Measurements from ENCODE around the gene ZC3H7A. TPM values are rescaled to one million over a fixed set of nuclear protein-coding genes. Genes with fewer than 3 reads are reported as not detected.
A peak's percentile ranks its signal among the peaks of the same experiment; 100 is the strongest.

Gene ZC3H7A
- total and polyA plus RNA-seq, 2 of the 13 experiments (the other 11 are each of a cell fraction or from before 2014, with no cell fraction given) = 29.2 to 36.8 TPM

DNA sequence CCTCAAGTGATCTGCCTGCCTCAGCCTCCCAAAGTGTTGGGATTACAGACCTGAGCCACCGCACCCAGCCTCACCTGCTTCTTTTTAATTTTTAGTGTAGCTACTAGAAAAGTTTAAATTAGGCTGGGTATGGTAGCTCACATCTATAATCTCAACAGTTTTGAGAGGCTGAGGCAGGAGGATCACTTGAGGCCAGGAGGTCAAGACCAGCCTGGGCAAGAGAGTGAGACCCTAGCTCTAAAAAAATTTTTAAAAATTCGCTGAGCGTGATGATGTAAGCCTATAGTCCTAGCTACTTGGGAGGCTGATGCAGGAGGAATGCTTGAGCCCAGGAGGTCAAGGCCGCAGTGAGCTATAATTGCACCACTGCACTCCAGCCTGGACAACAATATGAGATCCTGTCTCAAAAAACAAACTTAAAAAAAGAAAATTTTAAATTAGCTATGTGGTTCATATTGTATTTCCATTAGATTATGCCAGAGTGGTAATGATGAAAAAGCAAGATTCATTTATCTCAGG lies 89.3 kb downstream of the ZC3H7A start (continued):
- TF ChIP-seq, protein P1, sequence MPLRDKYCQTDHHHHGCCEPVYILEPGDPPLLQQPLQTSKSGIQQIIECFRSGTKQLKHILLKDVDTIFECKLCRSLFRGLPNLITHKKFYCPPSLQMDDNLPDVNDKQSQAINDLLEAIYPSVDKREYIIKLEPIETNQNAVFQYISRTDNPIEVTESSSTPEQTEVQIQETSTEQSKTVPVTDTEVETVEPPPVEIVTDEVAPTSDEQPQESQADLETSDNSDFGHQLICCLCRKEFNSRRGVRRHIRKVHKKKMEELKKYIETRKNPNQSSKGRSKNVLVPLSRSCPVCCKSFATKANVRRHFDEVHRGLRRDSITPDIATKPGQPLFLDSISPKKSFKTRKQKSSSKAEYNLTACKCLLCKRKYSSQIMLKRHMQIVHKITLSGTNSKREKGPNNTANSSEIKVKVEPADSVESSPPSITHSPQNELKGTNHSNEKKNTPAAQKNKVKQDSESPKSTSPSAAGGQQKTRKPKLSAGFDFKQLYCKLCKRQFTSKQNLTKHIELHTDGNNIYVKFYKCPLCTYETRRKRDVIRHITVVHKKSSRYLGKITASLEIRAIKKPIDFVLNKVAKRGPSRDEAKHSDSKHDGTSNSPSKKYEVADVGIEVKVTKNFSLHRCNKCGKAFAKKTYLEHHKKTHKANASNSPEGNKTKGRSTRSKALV (CRISPR knock-in tag; IDR thresholded peaks at IDR 0.05) = no peak
- TF ChIP-seq ZFP41 (CRISPR knock-in tag; IDR thresholded peaks at IDR 0.05; ENCODE audit: borderline replicate concordance) = no peak
- TF ChIP-seq GZF1 (CRISPR knock-in tag; IDR thresholded peaks at IDR 0.05) = no peak
- TF ChIP-seq ZNF354B (CRISPR knock-in tag; IDR thresholded peaks at IDR 0.05) = no peak
- TF ChIP-seq CEBPG (CRISPR knock-in tag; IDR thresholded peaks at IDR 0.05) = peak; percentile 31; the same call in 1 of the 2 replicates
- TF ChIP-seq ZNF747 (CRISPR knock-in tag; IDR thresholded peaks at IDR 0.05; ENCODE audit: borderline replicate concordance) = no peak
- TF ChIP-seq SMARCE1 (IDR thresholded peaks at IDR 0.05; ENCODE audit: borderline replicate concordance) = no peak
- TF ChIP-seq ZNF672 (CRISPR knock-in tag; IDR thresholded peaks at IDR 0.05) = no peak
- TF ChIP-seq EEA1 (CRISPR knock-in tag; IDR thresholded peaks at IDR 0.05; ENCODE audit: borderline replicate concordance) = no peak
- no peak for TF ChIP-seq MEF2D (CRISPR knock-in tag; IDR thresholded peaks at IDR 0.05)
- TF ChIP-seq, protein P2, sequence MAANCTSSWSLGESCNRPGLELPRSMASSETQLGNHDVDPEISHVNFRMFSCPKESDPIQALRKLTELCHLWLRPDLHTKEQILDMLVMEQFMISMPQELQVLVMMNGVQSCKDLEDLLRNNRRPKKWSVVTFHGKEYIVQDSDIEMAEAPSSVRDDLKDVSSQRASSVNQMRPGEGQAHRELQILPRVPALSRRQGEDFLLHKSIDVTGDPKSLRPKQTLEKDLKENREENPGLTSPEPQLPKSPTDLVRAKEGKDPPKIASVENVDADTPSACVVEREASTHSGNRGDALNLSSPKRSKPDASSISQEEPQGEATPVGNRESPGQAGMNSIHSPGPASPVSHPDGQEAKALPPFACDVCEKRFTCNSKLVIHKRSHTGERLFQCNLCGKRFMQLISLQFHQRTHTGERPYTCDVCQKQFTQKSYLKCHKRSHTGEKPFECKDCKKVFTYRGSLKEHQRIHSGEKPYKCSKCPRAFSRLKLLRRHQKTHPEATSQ (CRISPR knock-in tag; IDR thresholded peaks at IDR 0.05; ENCODE audit: borderline replicate concordance) = no peak
- no peak for TF ChIP-seq ZNF768 (CRISPR knock-in tag; IDR thresholded peaks at IDR 0.05)
- TF ChIP-seq, protein P3, sequence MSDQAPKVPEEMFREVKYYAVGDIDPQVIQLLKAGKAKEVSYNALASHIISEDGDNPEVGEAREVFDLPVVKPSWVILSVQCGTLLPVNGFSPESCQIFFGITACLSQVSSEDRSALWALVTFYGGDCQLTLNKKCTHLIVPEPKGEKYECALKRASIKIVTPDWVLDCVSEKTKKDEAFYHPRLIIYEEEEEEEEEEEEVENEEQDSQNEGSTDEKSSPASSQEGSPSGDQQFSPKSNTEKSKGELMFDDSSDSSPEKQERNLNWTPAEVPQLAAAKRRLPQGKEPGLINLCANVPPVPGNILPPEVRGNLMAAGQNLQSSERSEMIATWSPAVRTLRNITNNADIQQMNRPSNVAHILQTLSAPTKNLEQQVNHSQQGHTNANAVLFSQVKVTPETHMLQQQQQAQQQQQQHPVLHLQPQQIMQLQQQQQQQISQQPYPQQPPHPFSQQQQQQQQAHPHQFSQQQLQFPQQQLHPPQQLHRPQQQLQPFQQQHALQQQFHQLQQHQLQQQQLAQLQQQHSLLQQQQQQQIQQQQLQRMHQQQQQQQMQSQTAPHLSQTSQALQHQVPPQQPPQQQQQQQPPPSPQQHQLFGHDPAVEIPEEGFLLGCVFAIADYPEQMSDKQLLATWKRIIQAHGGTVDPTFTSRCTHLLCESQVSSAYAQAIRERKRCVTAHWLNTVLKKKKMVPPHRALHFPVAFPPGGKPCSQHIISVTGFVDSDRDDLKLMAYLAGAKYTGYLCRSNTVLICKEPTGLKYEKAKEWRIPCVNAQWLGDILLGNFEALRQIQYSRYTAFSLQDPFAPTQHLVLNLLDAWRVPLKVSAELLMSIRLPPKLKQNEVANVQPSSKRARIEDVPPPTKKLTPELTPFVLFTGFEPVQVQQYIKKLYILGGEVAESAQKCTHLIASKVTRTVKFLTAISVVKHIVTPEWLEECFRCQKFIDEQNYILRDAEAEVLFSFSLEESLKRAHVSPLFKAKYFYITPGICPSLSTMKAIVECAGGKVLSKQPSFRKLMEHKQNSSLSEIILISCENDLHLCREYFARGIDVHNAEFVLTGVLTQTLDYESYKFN (CRISPR knock-in tag; conservative IDR thresholded peaks at IDR 0.05) = no peak
- TF ChIP-seq ZSCAN30 (CRISPR knock-in tag; IDR thresholded peaks at IDR 0.05) = no peak
- TF ChIP-seq, protein P4, sequence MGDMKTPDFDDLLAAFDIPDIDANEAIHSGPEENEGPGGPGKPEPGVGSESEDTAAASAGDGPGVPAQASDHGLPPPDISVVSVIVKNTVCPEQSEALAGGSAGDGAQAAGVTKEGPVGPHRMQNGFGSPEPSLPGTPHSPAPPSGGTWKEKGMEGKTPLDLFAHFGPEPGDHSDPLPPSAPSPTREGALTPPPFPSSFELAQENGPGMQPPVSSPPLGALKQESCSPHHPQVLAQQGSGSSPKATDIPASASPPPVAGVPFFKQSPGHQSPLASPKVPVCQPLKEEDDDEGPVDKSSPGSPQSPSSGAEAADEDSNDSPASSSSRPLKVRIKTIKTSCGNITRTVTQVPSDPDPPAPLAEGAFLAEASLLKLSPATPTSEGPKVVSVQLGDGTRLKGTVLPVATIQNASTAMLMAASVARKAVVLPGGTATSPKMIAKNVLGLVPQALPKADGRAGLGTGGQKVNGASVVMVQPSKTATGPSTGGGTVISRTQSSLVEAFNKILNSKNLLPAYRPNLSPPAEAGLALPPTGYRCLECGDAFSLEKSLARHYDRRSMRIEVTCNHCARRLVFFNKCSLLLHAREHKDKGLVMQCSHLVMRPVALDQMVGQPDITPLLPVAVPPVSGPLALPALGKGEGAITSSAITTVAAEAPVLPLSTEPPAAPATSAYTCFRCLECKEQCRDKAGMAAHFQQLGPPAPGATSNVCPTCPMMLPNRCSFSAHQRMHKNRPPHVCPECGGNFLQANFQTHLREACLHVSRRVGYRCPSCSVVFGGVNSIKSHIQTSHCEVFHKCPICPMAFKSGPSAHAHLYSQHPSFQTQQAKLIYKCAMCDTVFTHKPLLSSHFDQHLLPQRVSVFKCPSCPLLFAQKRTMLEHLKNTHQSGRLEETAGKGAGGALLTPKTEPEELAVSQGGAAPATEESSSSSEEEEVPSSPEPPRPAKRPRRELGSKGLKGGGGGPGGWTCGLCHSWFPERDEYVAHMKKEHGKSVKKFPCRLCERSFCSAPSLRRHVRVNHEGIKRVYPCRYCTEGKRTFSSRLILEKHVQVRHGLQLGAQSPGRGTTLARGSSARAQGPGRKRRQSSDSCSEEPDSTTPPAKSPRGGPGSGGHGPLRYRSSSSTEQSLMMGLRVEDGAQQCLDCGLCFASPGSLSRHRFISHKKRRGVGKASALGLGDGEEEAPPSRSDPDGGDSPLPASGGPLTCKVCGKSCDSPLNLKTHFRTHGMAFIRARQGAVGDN (CRISPR knock-in tag; IDR thresholded peaks at IDR 0.05) = no peak
- TF ChIP-seq SRSF9 (IDR thresholded peaks at IDR 0.05; ENCODE audit: borderline replicate concordance, insufficient read depth, low read depth, low read length, poor library complexity, severe bottlenecking) = no peak
- TF ChIP-seq RBM39 (IDR thresholded peaks at IDR 0.05; ENCODE audit: low read depth, low read length, poor library complexity, severe bottlenecking) = no peak
- peak; percentile 94 for TF ChIP-seq ZNF121 (CRISPR knock-in tag; IDR thresholded peaks at IDR 0.05)
- TF ChIP-seq SP140L (CRISPR knock-in tag; IDR thresholded peaks at IDR 0.05; ENCODE audit: borderline replicate concordance) = no peak

Measured in HepG2 (cell line).